ENCODE measurements around the gene INS.

The INS gene

GRCh38 chr11:2160736-2161259 is at the start of gene INS:
Gene INS, minus strand, starts transcription at chr11:2161209. Its CDS starts 238 bp downstream, at chr11:2160971.
- Histone ChIP-seq H3K27ac (ENCODE audit: low read length) (no peak within 1 kb of the TSS), H3K79me2 (ENCODE audit: insufficient read depth, low read length) (no peaks in the 10 kb centered on the region), H3K27me3 (ENCODE audit: insufficient read depth, low read length, poor library complexity) (no peaks in the 10 kb centered on the region), H4K20me1 (ENCODE audit: insufficient read depth, low read length) (peaks cover 21% of the 10 kb centered on the region; the same call in 1 of the 2 replicates), H2AFZ (ENCODE audit: low read depth, low read length) (no peak within 1 kb of the TSS), H3K4me1 (ENCODE audit: insufficient read depth, low read length) (no peaks in the 10 kb centered on the region), H3K9ac (ENCODE audit: low read depth, low read length) (no peak within 1 kb of the TSS), H3K9me3 (ENCODE audit: insufficient read depth, low read length, severe bottlenecking) (no peaks in the 10 kb centered on the region), H3K4me2 (ENCODE audit: insufficient read depth, low read length) (no peak within 1 kb of the TSS), H3K36me3 (ENCODE audit: insufficient read depth, low read length) (no peaks in the 10 kb centered on the region), H3K4me3 (ENCODE audit: low read depth in 1 of 2, low read length in 2 of 2) (no peak within 1 kb of the TSS)
- ATAC-seq (ENCODE audit: insufficient read depth, low read depth) (no peak), DNase-seq (no peak)
- TF ChIP-seq EZH2 (IDR thresholded peaks at IDR 0.05; ENCODE audit: borderline replicate concordance, low read depth, low read length, severe bottlenecking) (no peak), CTCF (IDR thresholded peaks at IDR 0.05; ENCODE audit: borderline replicate concordance, extremely low read depth, low read length, poor library complexity, severe bottlenecking) (no peak)

GRCh38 chr11:2210366-2211112 is 49.5 kb upstream of the INS start:
- Histone ChIP-seq H4K20me1 (ENCODE audit: insufficient read depth, low read length) (no peaks in the 10 kb centered on the region), H3K79me2 (ENCODE audit: insufficient read depth, low read length) (no peaks in the 10 kb centered on the region), H3K4me1 (ENCODE audit: insufficient read depth, low read length) (peaks cover 23% of the 10 kb centered on the region), H3K4me2 (ENCODE audit: insufficient read depth, low read length) (no peak overlapping the region), H3K4me3 (ENCODE audit: low read depth in 1 of 2, low read length in 2 of 2) (no peak overlapping the region), H3K36me3 (ENCODE audit: insufficient read depth, low read length) (no peaks in the 10 kb centered on the region), H2AFZ (ENCODE audit: low read depth, low read length) (no peak overlapping the region), H3K9ac (ENCODE audit: low read depth, low read length) (no peak overlapping the region), H3K27me3 (ENCODE audit: insufficient read depth, low read length, poor library complexity) (no peaks in the 10 kb centered on the region), H3K9me3 (ENCODE audit: insufficient read depth, low read length, severe bottlenecking) (no peaks in the 10 kb centered on the region), H3K27ac (ENCODE audit: low read length) (no peak overlapping the region)
- TF ChIP-seq EZH2 (IDR thresholded peaks at IDR 0.05; ENCODE audit: borderline replicate concordance, low read depth, low read length, severe bottlenecking) = no peak
- TF ChIP-seq CTCF (IDR thresholded peaks at IDR 0.05; ENCODE audit: borderline replicate concordance, extremely low read depth, low read length, poor library complexity, severe bottlenecking) = no peak
- ATAC-seq (ENCODE audit: insufficient read depth, low read depth) = no peak
- DNase-seq = no peak

- DNase-seq (no peak), ATAC-seq (ENCODE audit: insufficient read depth, low read depth) (no peak)
- no peaks in the 10 kb centered on the region for H3K79me2 ChIP-seq (ENCODE audit: insufficient read depth, low read length)
- no peak overlapping the region for H3K27ac ChIP-seq (ENCODE audit: low read length)
- no peaks in the 10 kb centered on the region for H3K9me3 ChIP-seq (ENCODE audit: insufficient read depth, low read length, severe bottlenecking)
- H3K4me1 ChIP-seq (ENCODE audit: insufficient read depth, low read length) = peaks cover 23% of the 10 kb centered on the region
- H3K36me3 ChIP-seq (ENCODE audit: insufficient read depth, low read length) = no peaks in the 10 kb centered on the region
- H3K9ac ChIP-seq (ENCODE audit: low read depth, low read length) = no peak overlapping the region
- H4K20me1 ChIP-seq (ENCODE audit: insufficient read depth, low read length) = no peaks in the 10 kb centered on the region
- TF ChIP-seq EZH2 (IDR thresholded peaks at IDR 0.05; ENCODE audit: borderline replicate concordance, low read depth, low read length, severe bottlenecking) = no peak
- no peak overlapping the region for H3K4me3 ChIP-seq (ENCODE audit: low read depth in 1 of 2, low read length in 2 of 2)
- no peak overlapping the region for H3K4me2 ChIP-seq (ENCODE audit: insufficient read depth, low read length)
- no peak overlapping the region for H2AFZ ChIP-seq (ENCODE audit: low read depth, low read length)
- no peaks in the 10 kb centered on the region for H3K27me3 ChIP-seq (ENCODE audit: insufficient read depth, low read length, poor library complexity)
Observed at GRCh38 chr11:2209900-2210321, 48.9 kb upstream of the INS start.

GRCh38 chr11:2209370-2209801 is 48.4 kb upstream of the INS start:
- Histone ChIP-seq H3K36me3 (ENCODE audit: insufficient read depth, low read length) (no peaks in the 10 kb centered on the region), H3K9ac (ENCODE audit: low read depth, low read length) (no peak overlapping the region), H3K4me2 (ENCODE audit: insufficient read depth, low read length) (no peak overlapping the region), H2AFZ (ENCODE audit: low read depth, low read length) (no peak overlapping the region), H3K4me1 (ENCODE audit: insufficient read depth, low read length) (peaks cover 22% of the 10 kb centered on the region), H3K79me2 (ENCODE audit: insufficient read depth, low read length) (no peaks in the 10 kb centered on the region), H3K4me3 (ENCODE audit: low read depth in 1 of 2, low read length in 2 of 2) (no peak overlapping the region), H4K20me1 (ENCODE audit: insufficient read depth, low read length) (no peaks in the 10 kb centered on the region), H3K9me3 (ENCODE audit: insufficient read depth, low read length, severe bottlenecking) (no peaks in the 10 kb centered on the region), H3K27ac (ENCODE audit: low read length) (no peak overlapping the region), H3K27me3 (ENCODE audit: insufficient read depth, low read length, poor library complexity) (no peaks in the 10 kb centered on the region)
- no peak for ATAC-seq (ENCODE audit: insufficient read depth, low read depth)
- DNase-seq = no peak
- TF ChIP-seq EZH2 (IDR thresholded peaks at IDR 0.05; ENCODE audit: borderline replicate concordance, low read depth, low read length, severe bottlenecking) = no peak

Measured in DND-41 (cell line).